ENCODE measurements around the gene IRF2BPL.

Gene IRF2BPL

GRCh38 chr14:77055306-77055705, 26.8 kb upstream of the IRF2BPL start:
- DNase-seq (ENCODE audit: low read depth in 3 of 3, low spot score in 1 of 3) = no peak

- peak in 2 of 3 donors; percentile 65 to 78 for DNase-seq (ENCODE audit: low read depth in 3 of 3, low spot score in 1 of 3)
Observed at GRCh38 chr14:77053046-77053841, 24.7 kb upstream of the IRF2BPL start.

GRCh38 chr14:77052281-77053044, 24.0 kb upstream of the IRF2BPL start:
- no peak for DNase-seq (ENCODE audit: low read depth in 3 of 3, low spot score in 1 of 3)

GRCh38 chr14:77051116-77051515, 22.6 kb upstream of the IRF2BPL start:
- DNase-seq (ENCODE audit: low read depth in 3 of 3, low spot score in 1 of 3) = no peak

GRCh38 chr14:77046721-77047120, 18.2 kb upstream of the IRF2BPL start:
- no peak for DNase-seq (ENCODE audit: low read depth in 3 of 3, low spot score in 1 of 3)

- DNase-seq (ENCODE audit: low read depth in 3 of 3, low spot score in 1 of 3) = no peak
Observed at GRCh38 chr14:77045238-77046162, 17.0 kb upstream of the IRF2BPL start.

- DNase-seq (ENCODE audit: low read depth in 3 of 3, low spot score in 1 of 3) = no peak
Observed at GRCh38 chr14:77044783-77045237, 16.3 kb upstream of the IRF2BPL start.

- no peak for DNase-seq (ENCODE audit: low read depth in 3 of 3, low spot score in 1 of 3)
Observed at GRCh38 chr14:77043984-77044485, 15.5 kb upstream of the IRF2BPL start.

GRCh38 chr14:77043177-77043983, 14.9 kb upstream of the IRF2BPL start:
- DNase-seq (ENCODE audit: low read depth in 3 of 3, low spot score in 1 of 3) = no peak

GRCh38 chr14:77041881-77042545, 13.5 kb upstream of the IRF2BPL start:
- no peak for DNase-seq (ENCODE audit: low read depth in 3 of 3, low spot score in 1 of 3)

GRCh38 chr14:77040741-77041653, 12.5 kb upstream of the IRF2BPL start:
- no peak for DNase-seq (ENCODE audit: low read depth in 3 of 3, low spot score in 1 of 3)

GRCh38 chr14:77040059-77040740, 11.7 kb upstream of the IRF2BPL start:
- peak; percentile 92 to 98 (median 96) for DNase-seq (ENCODE audit: low read depth in 3 of 3, low spot score in 1 of 3)

GRCh38 chr14:77039285-77040058, 11.0 kb upstream of the IRF2BPL start:
- DNase-seq (ENCODE audit: low read depth in 3 of 3, low spot score in 1 of 3) = no peak

GRCh38 chr14:77037938-77038568, 9.5 kb upstream of the IRF2BPL start:
- no peak for DNase-seq (ENCODE audit: low read depth in 3 of 3, low spot score in 1 of 3)

GRCh38 chr14:77037215-77037937, 8.9 kb upstream of the IRF2BPL start:
- no peak for DNase-seq (ENCODE audit: low read depth in 3 of 3, low spot score in 1 of 3)

Data from stimulated activated CD4-positive, alpha-beta T cell treated with anti-CD3 and anti-CD28 coated beads, TNF-alpha, amount 100 ng/mL, for 1 hour (primary cell).